Right renal pelvis (tissue), 4 donors: ENCODE data around the gene ERICH2. TPM values are rescaled to one million over a fixed set of nuclear protein-coding genes. Genes with fewer than 3 reads are reported as not detected.

ENCODE experiments used
- DNase-seq, 4 donors: peaks; one replicate each; pipeline ENCODE4 v3.0.0-alpha.2; 2013; ENCODE audit warnings: low read depth in 4 of 4, low spot score in 3 of 4, missing footprints in 1 of 4
- polyA plus RNA-seq, 4 donors: library from polyadenylated mRNA; unstranded; fragments of 120-200 nt; gene quantifications; one replicate each; pipeline ENCODE4 v1.2.1, GENCODE V29; 2013; ENCODE audit not compliant: insufficient read length in 4 of 4

The ERICH2 gene
- polyA plus RNA-seq, 4 donors, result 1.7 to 3.0 (median 2.2) TPM

GRCh38 chr2:170830166-170830565 lies 60.0 kb downstream of the ERICH2 start:
- DNase-seq, result no peak

DNA sequence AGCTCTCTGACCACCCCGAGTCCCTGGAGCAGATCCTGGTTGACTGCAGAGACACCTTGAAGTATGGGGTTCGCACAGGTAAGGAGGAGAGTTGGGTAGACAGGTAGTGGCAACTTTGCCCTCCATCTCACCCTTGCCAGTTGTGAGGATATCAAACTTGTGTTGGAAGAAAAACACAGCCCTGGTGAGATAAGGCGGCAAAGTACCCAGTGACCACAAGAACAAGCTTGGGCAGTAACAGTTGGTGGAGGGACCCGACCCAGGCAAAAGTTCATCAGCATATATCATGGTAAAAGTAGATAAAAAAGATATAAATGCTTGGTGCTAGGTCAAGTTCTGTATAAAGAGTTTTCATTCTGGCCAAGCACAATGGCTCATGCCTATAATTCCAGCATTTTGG lies 60.9 kb downstream of the ERICH2 start:
- no peak for DNase-seq

GRCh38 chr2:170836027-170836426 lies 65.8 kb downstream of the ERICH2 start:
- no peak for DNase-seq

- no peak for DNase-seq
Measured at GRCh38 chr2:170840717-170841210, 70.6 kb downstream of the ERICH2 start.

- no peak for DNase-seq
Measured at GRCh38 chr2:170842785-170843184, 72.6 kb downstream of the ERICH2 start.

DNA sequence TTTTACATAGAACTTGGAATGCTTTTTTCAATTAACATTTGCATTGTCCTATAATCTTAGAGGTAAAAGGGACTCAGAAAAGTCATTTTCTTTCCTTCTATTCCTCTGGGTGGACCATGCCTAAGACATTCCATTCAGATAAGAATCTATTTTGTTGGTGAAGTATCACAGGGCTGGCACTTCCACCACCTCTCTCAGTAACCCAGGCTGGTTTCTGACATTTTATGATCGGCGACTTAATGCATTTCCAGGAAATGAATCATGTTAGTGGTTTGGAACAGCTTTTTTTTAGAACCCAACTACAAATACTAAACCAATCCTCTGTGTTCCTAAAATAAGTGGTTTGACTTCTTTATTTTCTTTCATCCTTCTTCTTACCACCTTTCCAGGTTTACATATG lies 73.5 kb downstream of the ERICH2 start:
- DNase-seq, result no peak

DNA sequence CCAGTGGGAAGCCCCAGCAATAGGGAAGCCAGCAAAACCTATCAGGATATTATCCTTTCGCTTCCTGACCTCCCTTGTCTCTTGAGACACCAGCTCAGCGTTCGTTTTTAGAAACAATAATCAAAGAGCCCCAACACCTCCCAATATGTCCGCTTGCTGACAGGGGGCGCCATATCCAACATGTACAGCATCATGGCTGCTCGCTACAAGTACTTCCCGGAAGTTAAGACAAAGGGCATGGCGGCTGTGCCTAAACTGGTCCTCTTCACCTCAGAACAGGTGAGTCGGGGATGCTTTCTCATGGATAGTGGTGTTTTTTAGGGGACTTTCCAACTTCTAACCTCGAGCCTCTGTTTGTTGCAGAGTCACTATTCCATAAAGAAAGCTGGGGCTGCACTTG lies 75.2 kb downstream of the ERICH2 start:
- DNase-seq, result no peak

DNA sequence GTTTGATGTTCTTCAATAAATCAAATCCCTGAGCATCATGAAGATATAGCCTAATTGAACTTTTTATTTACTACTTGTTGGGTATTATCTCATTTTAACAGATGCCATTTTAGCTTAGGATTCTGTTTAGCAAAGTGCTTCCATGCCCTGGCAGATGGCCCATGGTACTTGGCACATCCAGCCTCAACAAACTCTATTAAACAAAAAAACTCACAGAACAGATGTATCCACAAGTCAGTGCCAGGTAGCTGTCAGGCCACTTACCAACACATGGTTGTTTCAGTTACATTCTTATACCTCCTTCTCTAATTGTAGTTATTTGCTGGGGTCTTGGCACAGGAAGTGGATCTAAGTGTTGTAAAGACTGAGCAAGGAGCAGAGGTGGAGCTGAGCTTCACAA lies 76.1 kb downstream of the ERICH2 start:
- no peak for DNase-seq

GRCh38 chr2:170847716-170848115 lies 77.5 kb downstream of the ERICH2 start:
- DNase-seq, result no peak

Other genes with a start within 250 kb of the ERICH2 start
- gene SP5, start 55.0 kb upstream of the ERICH2 start, polyA plus RNA-seq, result under 1 TPM; 0.22 to 0.75 (median 0.54) TPM
- 1 to 10 TPM in 1 of 4 donors, under 1 TPM in 3; 0.90 to 1.1 (median 0.94) TPM for gene GAD1, start 46.5 kb downstream of the ERICH2 start, polyA plus RNA-seq
- gene GORASP2, start 158.9 kb downstream of the ERICH2 start, polyA plus RNA-seq, result 10 to 100 TPM; 79.4 to 96.5 (median 93.8) TPM